Measurements from ENCODE around the gene MAPK1. TPM values are rescaled to one million over a fixed set of nuclear protein-coding genes. Genes with fewer than 3 reads are reported as not detected.
"Not testable (repeated sequence)": the region's sequence is repeated elsewhere in the genome, so short reads cannot be mapped to it uniquely, and the experiment has no call there.

MAPK1 gene
- total RNA-seq, 1 donor from 2014 or later, result 119 TPM

DNA sequence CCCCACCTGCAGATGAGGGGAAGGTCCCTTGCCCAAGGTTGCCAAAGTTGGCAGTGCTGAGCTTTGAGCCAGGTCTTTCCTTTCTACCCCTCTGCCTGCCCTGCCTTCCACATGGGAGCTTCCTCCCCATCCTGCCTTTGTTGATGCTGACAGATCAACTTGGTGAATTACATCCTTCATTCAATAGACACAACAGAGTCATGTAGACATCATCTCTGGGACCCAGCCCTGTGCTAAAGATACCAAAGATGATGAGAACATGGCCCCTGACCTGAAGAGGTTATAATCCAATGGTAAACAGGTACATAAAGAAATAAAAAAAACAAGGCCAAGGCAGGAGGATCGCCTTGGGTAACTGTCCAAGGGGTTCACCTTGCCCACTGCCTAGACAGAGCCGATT, 42.4 kb upstream of the MAPK1 start:
- no peaks in the 10 kb centered on the region for H3K4me1 Mint-ChIP-seq (ENCODE audit: unreplicated experiment)
- H3K27ac Mint-ChIP-seq (ENCODE audit: unreplicated experiment), result no peak overlapping the region
- no peaks in the 10 kb centered on the region for H3K27me3 Mint-ChIP-seq (ENCODE audit: unreplicated experiment)
- TF ChIP-seq, protein P1, sequence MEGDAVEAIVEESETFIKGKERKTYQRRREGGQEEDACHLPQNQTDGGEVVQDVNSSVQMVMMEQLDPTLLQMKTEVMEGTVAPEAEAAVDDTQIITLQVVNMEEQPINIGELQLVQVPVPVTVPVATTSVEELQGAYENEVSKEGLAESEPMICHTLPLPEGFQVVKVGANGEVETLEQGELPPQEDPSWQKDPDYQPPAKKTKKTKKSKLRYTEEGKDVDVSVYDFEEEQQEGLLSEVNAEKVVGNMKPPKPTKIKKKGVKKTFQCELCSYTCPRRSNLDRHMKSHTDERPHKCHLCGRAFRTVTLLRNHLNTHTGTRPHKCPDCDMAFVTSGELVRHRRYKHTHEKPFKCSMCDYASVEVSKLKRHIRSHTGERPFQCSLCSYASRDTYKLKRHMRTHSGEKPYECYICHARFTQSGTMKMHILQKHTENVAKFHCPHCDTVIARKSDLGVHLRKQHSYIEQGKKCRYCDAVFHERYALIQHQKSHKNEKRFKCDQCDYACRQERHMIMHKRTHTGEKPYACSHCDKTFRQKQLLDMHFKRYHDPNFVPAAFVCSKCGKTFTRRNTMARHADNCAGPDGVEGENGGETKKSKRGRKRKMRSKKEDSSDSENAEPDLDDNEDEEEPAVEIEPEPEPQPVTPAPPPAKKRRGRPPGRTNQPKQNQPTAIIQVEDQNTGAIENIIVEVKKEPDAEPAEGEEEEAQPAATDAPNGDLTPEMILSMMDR (IDR thresholded peaks at IDR 0.05; ENCODE audit: unreplicated experiment), result no peak
- no peaks in the 10 kb centered on the region for H3K36me3 Mint-ChIP-seq (ENCODE audit: low read depth, unreplicated experiment)
- no peak for DNase-seq (ENCODE audit: low spot score)
- H3K4me3 Mint-ChIP-seq (ENCODE audit: unreplicated experiment), result no peak overlapping the region
- H3K9me3 Mint-ChIP-seq (ENCODE audit: unreplicated experiment), result no peaks in the 10 kb centered on the region

GRCh38 chr22:21907638-21908522, 40.4 kb upstream of the MAPK1 start:
- Mint-ChIP-seq H3K4me3 (ENCODE audit: unreplicated experiment) (no peak overlapping the region), H3K9me3 (ENCODE audit: unreplicated experiment) (no peaks in the 10 kb centered on the region), H3K27ac (ENCODE audit: unreplicated experiment) (no peak overlapping the region), H3K4me1 (ENCODE audit: unreplicated experiment) (no peaks in the 10 kb centered on the region), H3K27me3 (ENCODE audit: unreplicated experiment) (no peaks in the 10 kb centered on the region), H3K36me3 (ENCODE audit: low read depth, unreplicated experiment) (no peaks in the 10 kb centered on the region)
- TF ChIP-seq, protein P1 (IDR thresholded peaks at IDR 0.05; ENCODE audit: unreplicated experiment), result no peak
- no peak for DNase-seq (ENCODE audit: low spot score)

DNA sequence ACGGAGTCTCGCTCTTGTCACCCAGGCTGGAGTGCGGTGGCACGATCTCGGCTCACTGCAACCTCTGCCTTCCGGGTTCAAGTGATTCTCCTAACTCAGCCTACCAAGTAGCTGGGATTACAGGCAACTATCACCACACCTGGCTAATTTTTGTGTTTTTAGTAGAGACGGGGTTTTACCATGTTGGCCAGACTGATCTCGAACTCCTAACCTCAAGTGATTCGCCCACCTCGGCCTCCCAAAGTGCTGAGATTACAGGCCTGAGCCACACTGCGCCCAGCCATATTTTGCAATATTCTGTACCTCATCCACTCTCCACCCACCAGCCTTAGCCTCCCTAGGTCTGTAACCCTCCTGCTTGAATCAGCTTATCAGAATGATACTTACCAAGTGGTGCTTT, 37.8 kb upstream of the MAPK1 start:
- not testable (repeated sequence) for H3K27ac Mint-ChIP-seq (ENCODE audit: unreplicated experiment); H3K27me3 Mint-ChIP-seq (ENCODE audit: unreplicated experiment); H3K4me1 Mint-ChIP-seq (ENCODE audit: unreplicated experiment); H3K36me3 Mint-ChIP-seq (ENCODE audit: low read depth, unreplicated experiment); DNase-seq (ENCODE audit: low spot score); H3K9me3 Mint-ChIP-seq (ENCODE audit: unreplicated experiment); H3K4me3 Mint-ChIP-seq (ENCODE audit: unreplicated experiment)

DNA sequence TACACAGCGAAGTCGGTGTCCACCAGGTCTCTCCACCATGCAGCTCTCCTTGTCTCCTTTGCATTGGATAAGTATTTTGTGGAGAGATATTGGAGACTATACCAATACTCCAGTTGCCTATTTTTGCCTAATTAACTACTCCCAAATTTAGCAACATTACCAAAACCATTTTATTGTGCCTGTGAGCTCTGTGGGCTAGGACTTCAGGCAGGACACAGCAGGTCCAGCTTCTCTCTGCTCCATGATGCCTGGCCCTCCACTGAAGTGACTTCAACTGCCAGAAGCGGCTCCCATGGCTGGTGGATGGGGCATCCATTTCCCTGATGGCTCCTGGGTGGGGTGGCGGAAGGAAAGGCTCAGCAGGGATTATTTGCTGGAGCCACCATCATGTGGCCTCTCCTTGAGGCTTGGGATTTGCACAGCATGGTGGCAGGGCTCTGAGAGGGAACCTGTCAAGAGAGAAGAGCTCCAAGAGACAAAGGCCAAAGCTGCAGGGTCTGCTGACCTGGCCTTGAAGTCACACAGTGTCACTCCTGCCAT, 36.9 kb upstream of the MAPK1 start:
- H3K27me3 Mint-ChIP-seq (ENCODE audit: unreplicated experiment), result peaks cover 2% of the 10 kb centered on the region
- TF ChIP-seq, protein P1 (IDR thresholded peaks at IDR 0.05; ENCODE audit: unreplicated experiment), result no peak
- no peak overlapping the region for H3K4me3 Mint-ChIP-seq (ENCODE audit: unreplicated experiment)
- no peaks in the 10 kb centered on the region for H3K9me3 Mint-ChIP-seq (ENCODE audit: unreplicated experiment)
- no peak overlapping the region for H3K27ac Mint-ChIP-seq (ENCODE audit: unreplicated experiment)
- DNase-seq (ENCODE audit: low spot score), result no peak
- no peaks in the 10 kb centered on the region for H3K4me1 Mint-ChIP-seq (ENCODE audit: unreplicated experiment)
- H3K36me3 Mint-ChIP-seq (ENCODE audit: low read depth, unreplicated experiment), result no peaks in the 10 kb centered on the region

DNA sequence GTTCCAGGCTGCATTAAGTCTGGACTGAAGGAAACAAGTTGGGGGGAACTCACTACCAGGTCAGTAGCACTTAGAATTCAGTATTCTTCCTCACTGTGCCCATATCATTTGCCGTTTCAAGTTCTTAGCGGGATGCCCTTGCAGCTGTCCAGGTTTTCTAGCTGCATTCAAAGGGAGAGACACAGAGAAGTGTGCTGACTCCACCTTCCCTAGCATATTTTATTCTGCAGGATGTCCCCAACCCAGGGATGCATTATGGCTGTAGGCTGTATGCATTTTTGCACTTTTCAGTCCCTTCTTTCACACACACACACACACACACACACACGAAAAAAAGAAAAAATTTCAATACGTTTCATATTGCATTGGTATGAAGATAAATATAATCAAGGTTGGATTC, 35.8 kb upstream of the MAPK1 start:
- Mint-ChIP-seq H3K4me3 (ENCODE audit: unreplicated experiment) (no peak overlapping the region), H3K4me1 (ENCODE audit: unreplicated experiment) (no peaks in the 10 kb centered on the region), H3K27ac (ENCODE audit: unreplicated experiment) (no peak overlapping the region), H3K9me3 (ENCODE audit: unreplicated experiment) (no peaks in the 10 kb centered on the region), H3K27me3 (ENCODE audit: unreplicated experiment) (peaks cover 2% of the 10 kb centered on the region), H3K36me3 (ENCODE audit: low read depth, unreplicated experiment) (no peaks in the 10 kb centered on the region)
- DNase-seq (ENCODE audit: low spot score), result no peak
- TF ChIP-seq, protein P1 (IDR thresholded peaks at IDR 0.05; ENCODE audit: unreplicated experiment), result no peak
